NCI-H774 (cell line): ENCODE results near the gene ANO8.

Source experiments
- DNase-seq: peaks from one replicate; lab custom pipeline; 2025; lab: John Stamatoyannopoulos, UW

Gene ANO8

GRCh38 chr19:17329366-17330261 lies 5.0 kb downstream of the ANO8 start:
- no peak for DNase-seq

GRCh38 chr19:17328517-17329365 lies 5.9 kb downstream of the ANO8 start:
- DNase-seq, result no peak

GRCh38 chr19:17327654-17328516 lies 6.8 kb downstream of the ANO8 start:
- DNase-seq, result peak; percentile 50

- no peak for DNase-seq
Observed at GRCh38 chr19:17327068-17327653, 7.5 kb downstream of the ANO8 start.

- no peak for DNase-seq
Observed at GRCh38 chr19:17326595-17326966, 8.1 kb downstream of the ANO8 start.

GRCh38 chr19:17325881-17326594 lies 8.6 kb downstream of the ANO8 start:
- DNase-seq, result no peak

GRCh38 chr19:17325133-17325532 lies 9.5 kb downstream of the ANO8 start:
- no peak for DNase-seq

GRCh38 chr19:17324357-17325114 lies 10.1 kb downstream of the ANO8 start:
- no peak for DNase-seq

GRCh38 chr19:17323964-17324332 lies 10.7 kb downstream of the ANO8 start:
- DNase-seq, result no peak

GRCh38 chr19:17323300-17323963 lies 11.2 kb downstream of the ANO8 start:
- DNase-seq, result no peak

GRCh38 chr19:17322854-17323253 lies 11.8 kb downstream of the ANO8 start:
- DNase-seq, result no peak

GRCh38 chr19:17321655-17322489 lies 12.8 kb downstream of the ANO8 start:
- no peak for DNase-seq

GRCh38 chr19:17320435-17320834 lies 14.2 kb downstream of the ANO8 start:
- DNase-seq, result no peak

GRCh38 chr19:17319473-17320238 lies 15.0 kb downstream of the ANO8 start:
- DNase-seq, result no peak

- DNase-seq, result no peak
Observed at GRCh38 chr19:17318966-17319365, 15.7 kb downstream of the ANO8 start.

GRCh38 chr19:17314007-17314593 lies 20.6 kb downstream of the ANO8 start:
- no peak for DNase-seq

GRCh38 chr19:17312189-17313113 lies 22.2 kb downstream of the ANO8 start:
- no peak for DNase-seq
